ENCODE data around the gene PLK1. TPM values are rescaled to one million over a fixed set of nuclear protein-coding genes. Genes with fewer than 3 reads are reported as not detected.

The PLK1 gene
- total and polyA plus RNA-seq, 2 of the 13 experiments (the other 11 are each of a cell fraction or from before 2014, with no cell fraction given) = 71.5 to 76.3 TPM

DNA sequence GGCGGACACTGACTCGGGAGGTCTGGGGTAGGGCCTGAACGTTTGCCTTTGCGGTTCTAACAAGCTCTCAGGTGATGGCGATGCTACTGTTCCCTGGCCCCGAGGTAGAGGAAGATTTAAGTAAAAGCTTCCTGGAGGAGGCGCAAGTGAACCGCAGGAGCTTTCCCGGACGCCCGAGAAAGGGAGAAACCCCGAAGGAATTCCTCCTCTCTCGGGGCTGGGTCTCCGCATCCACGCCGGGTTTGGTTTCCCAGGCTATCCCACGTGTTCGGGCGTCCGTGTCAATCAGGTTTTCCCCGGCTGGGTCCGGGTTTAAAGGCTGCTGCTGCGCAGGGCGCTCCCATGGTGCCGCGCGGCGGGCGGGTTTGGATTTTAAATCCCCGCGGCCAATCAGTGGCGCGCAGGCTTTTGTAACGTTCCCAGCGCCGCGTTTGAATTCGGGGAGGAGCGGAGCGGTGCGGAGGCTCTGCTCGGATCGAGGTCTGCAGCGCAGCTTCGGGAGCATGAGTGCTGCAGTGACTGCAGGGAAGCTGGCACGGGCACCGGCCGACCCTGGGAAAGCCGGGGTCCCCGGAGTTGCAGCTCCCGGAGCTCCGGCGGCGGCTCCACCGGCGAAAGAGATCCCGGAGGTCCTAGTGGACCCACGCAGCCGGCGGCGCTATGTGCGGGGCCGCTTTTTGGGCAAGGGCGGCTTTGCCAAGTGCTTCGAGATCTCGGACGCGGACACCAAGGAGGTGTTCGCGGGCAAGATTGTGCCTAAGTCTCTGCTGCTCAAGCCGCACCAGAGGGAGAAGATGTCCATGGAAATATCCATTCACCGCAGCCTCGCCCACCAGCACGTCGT, at the start of gene PLK1 (continued):
- TF ChIP-seq MBNL3 (CRISPR knock-in tag; conservative IDR thresholded peaks at IDR 0.05) = no peak
- peak; percentile 98 for TF ChIP-seq JUNB (CRISPR knock-in tag; IDR thresholded peaks at IDR 0.05; ENCODE audit: borderline replicate concordance)
- peak; percentile 82 for TF ChIP-seq ZNF547 (CRISPR knock-in tag; IDR thresholded peaks at IDR 0.05)
- TF ChIP-seq SNRNP70 (IDR thresholded peaks at IDR 0.05; ENCODE audit: low read depth, low read length) = no peak
- TF ChIP-seq MED1 (CRISPR knock-in tag; IDR thresholded peaks at IDR 0.05) = no peak
- TF ChIP-seq IKZF5 (CRISPR knock-in tag; IDR thresholded peaks at IDR 0.05) = peak; percentile 92; the same call in 1 of the 2 replicates
- TF ChIP-seq U2AF1 (optimal IDR thresholded peaks at IDR 0.05; ENCODE audit: low read depth, low read length) = no peak
- TF ChIP-seq, protein P1, sequence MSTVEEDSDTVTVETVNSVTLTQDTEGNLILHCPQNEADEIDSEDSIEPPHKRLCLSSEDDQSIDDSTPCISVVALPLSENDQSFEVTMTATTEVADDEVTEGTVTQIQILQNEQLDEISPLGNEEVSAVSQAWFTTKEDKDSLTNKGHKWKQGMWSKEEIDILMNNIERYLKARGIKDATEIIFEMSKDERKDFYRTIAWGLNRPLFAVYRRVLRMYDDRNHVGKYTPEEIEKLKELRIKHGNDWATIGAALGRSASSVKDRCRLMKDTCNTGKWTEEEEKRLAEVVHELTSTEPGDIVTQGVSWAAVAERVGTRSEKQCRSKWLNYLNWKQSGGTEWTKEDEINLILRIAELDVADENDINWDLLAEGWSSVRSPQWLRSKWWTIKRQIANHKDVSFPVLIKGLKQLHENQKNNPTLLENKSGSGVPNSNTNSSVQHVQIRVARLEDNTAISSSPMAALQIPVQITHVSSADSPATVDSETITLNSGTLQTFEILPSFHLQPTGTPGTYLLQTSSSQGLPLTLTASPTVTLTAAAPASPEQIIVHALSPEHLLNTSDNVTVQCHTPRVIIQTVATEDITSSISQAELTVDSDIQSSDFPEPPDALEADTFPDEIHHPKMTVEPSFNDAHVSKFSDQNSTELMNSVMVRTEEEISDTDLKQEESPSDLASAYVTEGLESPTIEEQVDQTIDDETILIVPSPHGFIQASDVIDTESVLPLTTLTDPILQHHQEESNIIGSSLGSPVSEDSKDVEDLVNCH (CRISPR knock-in tag; IDR thresholded peaks at IDR 0.05) = 0 out of 2 replicates have a peak, but pooled peaks have one; percentile 74
- peak; percentile 19; the same call in 1 of the 2 replicates for TF ChIP-seq RARG (CRISPR knock-in tag; IDR thresholded peaks at IDR 0.05; ENCODE audit: low read depth)
- TF ChIP-seq, protein P2, sequence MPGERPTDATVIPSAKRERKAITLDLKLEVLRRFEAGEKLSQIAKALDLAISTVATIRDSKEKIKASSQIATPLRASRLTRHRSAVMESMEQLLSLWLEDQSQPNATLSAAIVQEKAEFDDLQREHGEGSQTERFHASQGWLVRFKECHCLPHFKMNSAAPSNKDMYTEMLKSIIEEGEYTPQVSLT (CRISPR knock-in tag; IDR thresholded peaks at IDR 0.05; ENCODE audit: borderline replicate concordance, low read depth) = no peak
- no peak for TF ChIP-seq ZNF512B (CRISPR knock-in tag; IDR thresholded peaks at IDR 0.05; ENCODE audit: borderline replicate concordance)
- TF ChIP-seq, protein P3, sequence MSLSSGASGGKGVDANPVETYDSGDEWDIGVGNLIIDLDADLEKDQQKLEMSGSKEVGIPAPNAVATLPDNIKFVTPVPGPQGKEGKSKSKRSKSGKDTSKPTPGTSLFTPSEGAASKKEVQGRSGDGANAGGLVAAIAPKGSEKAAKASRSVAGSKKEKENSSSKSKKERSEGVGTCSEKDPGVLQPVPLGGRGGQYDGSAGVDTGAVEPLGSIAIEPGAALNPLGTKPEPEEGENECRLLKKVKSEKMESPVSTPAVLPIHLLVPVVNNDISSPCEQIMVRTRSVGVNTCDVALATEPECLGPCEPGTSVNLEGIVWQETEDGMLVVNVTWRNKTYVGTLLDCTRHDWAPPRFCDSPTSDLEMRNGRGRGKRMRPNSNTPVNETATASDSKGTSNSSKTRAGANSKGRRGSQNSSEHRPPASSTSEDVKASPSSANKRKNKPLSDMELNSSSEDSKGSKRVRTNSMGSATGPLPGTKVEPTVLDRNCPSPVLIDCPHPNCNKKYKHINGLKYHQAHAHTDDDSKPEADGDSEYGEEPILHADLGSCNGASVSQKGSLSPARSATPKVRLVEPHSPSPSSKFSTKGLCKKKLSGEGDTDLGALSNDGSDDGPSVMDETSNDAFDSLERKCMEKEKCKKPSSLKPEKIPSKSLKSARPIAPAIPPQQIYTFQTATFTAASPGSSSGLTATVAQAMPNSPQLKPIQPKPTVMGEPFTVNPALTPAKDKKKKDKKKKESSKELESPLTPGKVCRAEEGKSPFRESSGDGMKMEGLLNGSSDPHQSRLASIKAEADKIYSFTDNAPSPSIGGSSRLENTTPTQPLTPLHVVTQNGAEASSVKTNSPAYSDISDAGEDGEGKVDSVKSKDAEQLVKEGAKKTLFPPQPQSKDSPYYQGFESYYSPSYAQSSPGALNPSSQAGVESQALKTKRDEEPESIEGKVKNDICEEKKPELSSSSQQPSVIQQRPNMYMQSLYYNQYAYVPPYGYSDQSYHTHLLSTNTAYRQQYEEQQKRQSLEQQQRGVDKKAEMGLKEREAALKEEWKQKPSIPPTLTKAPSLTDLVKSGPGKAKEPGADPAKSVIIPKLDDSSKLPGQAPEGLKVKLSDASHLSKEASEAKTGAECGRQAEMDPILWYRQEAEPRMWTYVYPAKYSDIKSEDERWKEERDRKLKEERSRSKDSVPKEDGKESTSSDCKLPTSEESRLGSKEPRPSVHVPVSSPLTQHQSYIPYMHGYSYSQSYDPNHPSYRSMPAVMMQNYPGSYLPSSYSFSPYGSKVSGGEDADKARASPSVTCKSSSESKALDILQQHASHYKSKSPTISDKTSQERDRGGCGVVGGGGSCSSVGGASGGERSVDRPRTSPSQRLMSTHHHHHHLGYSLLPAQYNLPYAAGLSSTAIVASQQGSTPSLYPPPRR (CRISPR knock-in tag; IDR thresholded peaks at IDR 0.05; ENCODE audit: borderline replicate concordance) = peak; percentile 82
- no peak for TF ChIP-seq ZNF30 (CRISPR knock-in tag; IDR thresholded peaks at IDR 0.05)
- TF ChIP-seq TP53 (CRISPR knock-in tag; conservative IDR thresholded peaks at IDR 0.05) = peak; percentile 44; the same call in 1 of the 2 replicates
- no peak for TF ChIP-seq SRSF9 (IDR thresholded peaks at IDR 0.05; ENCODE audit: borderline replicate concordance, insufficient read depth, low read depth, low read length, poor library complexity, severe bottlenecking)
- no peak for TF ChIP-seq ZNF674 (CRISPR knock-in tag; IDR thresholded peaks at IDR 0.05; ENCODE audit: low read depth)

Data from HepG2 (cell line).